PC-9 (cell line): Measurements from ENCODE around the gene MCUR1.

Experiments
- EZH2 ChIP-seq: fragments of 200-600 bp; sonication (generic); IDR thresholded peaks from 2 replicates; pipeline ENCODE4 v1.8.0; 2017; ENCODE audit warnings: antibody characterized with exemption, low read depth
- TF ChIP-seq, protein P1 (sequence below): fragments of 200-600 bp; sonication (generic); conservative IDR thresholded peaks from 2 replicates; pipeline ENCODE4 v1.6.1; 2017; ENCODE audit warnings: mixed run types, antibody characterized with exemption, mild to moderate bottlenecking, moderate library complexity

DNA sequence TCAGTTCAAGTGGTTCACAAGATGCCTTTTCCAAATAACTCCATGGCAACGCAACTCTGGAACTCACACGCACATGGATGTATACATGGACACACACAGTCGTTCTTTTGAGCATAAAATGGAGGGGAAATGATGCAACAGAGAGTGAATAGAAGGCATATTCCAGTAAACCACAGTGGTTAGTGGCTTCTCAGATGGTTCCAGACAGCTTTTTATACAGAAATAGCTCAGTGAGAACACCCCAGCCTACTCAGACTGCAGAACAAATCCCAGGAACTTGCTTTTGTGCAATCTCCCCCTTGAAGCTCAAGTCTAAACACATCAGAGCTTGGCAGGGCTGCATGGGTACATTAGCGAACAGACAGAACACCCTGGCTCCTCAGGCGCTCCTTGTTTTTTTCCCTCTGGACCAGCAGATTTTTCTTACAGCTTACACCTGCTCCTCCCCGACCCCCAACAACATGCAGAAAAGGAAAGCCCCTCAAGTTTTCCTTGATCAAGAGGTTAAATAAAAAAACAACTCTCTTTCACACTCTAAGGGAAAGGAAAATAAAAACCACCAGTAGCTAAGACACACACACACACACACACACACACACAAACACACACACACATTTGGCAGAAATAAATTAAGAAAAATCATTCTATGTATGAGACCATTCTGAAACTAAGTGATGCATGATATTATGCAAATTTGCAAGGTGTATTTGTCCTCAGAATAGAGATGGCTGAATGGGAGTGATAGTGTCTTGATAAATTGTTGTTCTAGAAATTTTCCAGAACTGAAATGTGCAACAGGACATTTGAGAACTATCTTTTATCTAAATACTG, 51.5 kb downstream of the MCUR1 start:
- TF ChIP-seq, protein P1, sequence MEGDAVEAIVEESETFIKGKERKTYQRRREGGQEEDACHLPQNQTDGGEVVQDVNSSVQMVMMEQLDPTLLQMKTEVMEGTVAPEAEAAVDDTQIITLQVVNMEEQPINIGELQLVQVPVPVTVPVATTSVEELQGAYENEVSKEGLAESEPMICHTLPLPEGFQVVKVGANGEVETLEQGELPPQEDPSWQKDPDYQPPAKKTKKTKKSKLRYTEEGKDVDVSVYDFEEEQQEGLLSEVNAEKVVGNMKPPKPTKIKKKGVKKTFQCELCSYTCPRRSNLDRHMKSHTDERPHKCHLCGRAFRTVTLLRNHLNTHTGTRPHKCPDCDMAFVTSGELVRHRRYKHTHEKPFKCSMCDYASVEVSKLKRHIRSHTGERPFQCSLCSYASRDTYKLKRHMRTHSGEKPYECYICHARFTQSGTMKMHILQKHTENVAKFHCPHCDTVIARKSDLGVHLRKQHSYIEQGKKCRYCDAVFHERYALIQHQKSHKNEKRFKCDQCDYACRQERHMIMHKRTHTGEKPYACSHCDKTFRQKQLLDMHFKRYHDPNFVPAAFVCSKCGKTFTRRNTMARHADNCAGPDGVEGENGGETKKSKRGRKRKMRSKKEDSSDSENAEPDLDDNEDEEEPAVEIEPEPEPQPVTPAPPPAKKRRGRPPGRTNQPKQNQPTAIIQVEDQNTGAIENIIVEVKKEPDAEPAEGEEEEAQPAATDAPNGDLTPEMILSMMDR = no peak
- no peak for TF ChIP-seq EZH2
